OCI-LY3 (cell line): ENCODE results near the gene LYRM7.

Experiments used
- CTCF ChIP-seq: fragments of 200-600, 300-600 bp; sonication (generic); IDR thresholded peaks from 2 replicates; pipeline ENCODE4 v1.5.1; 2014; ENCODE audit warnings: antibody characterized with exemption, low read length, low read depth
- EZH2phosphoT487 ChIP-seq: fragments of 200-600 bp; shearing (Covaris generic); IDR thresholded peaks from 2 replicates; pipeline ENCODE4 v1.6.1; 2018; ENCODE audit warnings: antibody characterized with exemption, mixed run types, low read depth

GRCh38 chr5:131156957-131157356 lies 13.8 kb upstream of the LYRM7 start:
- TF ChIP-seq CTCF (no peak), EZH2phosphoT487 (no peak)
